ENCODE data around the gene TUBGCP6.

- TF ChIP-seq CTCF (IDR thresholded peaks at IDR 0.05; ENCODE audit: poor library complexity) (no peak), EZH2 (IDR thresholded peaks at IDR 0.05; ENCODE audit: borderline replicate concordance) (no peak), EZH2phosphoT487 (IDR thresholded peaks at IDR 0.05; ENCODE audit: low read depth, severe bottlenecking, unreplicated experiment) (no peak)
Observed at GRCh38 chr22:50210378-50211139, 34.3 kb downstream of the TUBGCP6 start.

All from hepatocyte (in vitro differentiated cells).